HEK293T (cell line): ENCODE measurements around the gene B3GALT2.

Source experiments
- CTCF ChIA-PET: fragments of 350-600 bp; formaldehyde crosslinking; extraction: SDS; loops from one replicate; lab custom pipeline; 2021; ENCODE audit warnings: antibody characterized with exemption, inconsistent platforms; lab: Yijun Ruan, JAX
- POLR2A ChIA-PET: fragments of 350-600 bp; formaldehyde crosslinking; extraction: SDS; loops from one replicate; lab custom pipeline; 2020; ENCODE audit warnings: antibody characterized with exemption, inconsistent platforms; lab: Yijun Ruan, JAX
- DNase-seq: peaks from one replicate; pipeline ENCODE4 v3.0.0; 2012; ENCODE audit warnings: mixed read lengths; ENCODE audit errors: extremely low spot score
- ARNT ChIP-seq: fragments of 450-650 bp; IDR thresholded peaks from 2 replicates; pipeline ENCODE4 v1.6.1; 2017; ENCODE audit warnings: mild to moderate bottlenecking
- BHLHE40 ChIP-seq: fragments of 450-650 bp; IDR thresholded peaks from 2 replicates; pipeline ENCODE4 v1.6.1; 2016; ENCODE audit warnings: mild to moderate bottlenecking, moderate library complexity, borderline replicate concordance
- CTBP1 ChIP-seq: fragments of 450-650 bp; IDR thresholded peaks from 2 replicates; pipeline ENCODE4 v1.6.1; 2016; ENCODE audit warnings: borderline replicate concordance
- ELF4 ChIP-seq: fragments of 450-650 bp; IDR thresholded peaks from 2 replicates; pipeline ENCODE4 v1.6.1; 2017; ENCODE audit warnings: antibody characterized with exemption
- FOXA1 ChIP-seq: fragments of 450-650 bp; IDR thresholded peaks from 2 replicates; pipeline ENCODE4 v1.6.1; 2016; ENCODE audit warnings: mild to moderate bottlenecking
- FOXK2 ChIP-seq: fragments of 450-650 bp; IDR thresholded peaks from 2 replicates; pipeline ENCODE4 v1.6.1; 2016; ENCODE audit warnings: mild to moderate bottlenecking
- FOXM1 ChIP-seq: fragments of 450-650 bp; IDR thresholded peaks from 2 replicates; pipeline ENCODE4 v1.6.1; 2017; ENCODE audit warnings: mild to moderate bottlenecking, borderline replicate concordance
- HDGF ChIP-seq: fragments of 450-650 bp; IDR thresholded peaks from 2 replicates; pipeline ENCODE4 v1.6.1; 2017; ENCODE audit warnings: antibody characterized with exemption, borderline replicate concordance
- L3MBTL2 ChIP-seq: fragments of 450-650 bp; conservative IDR thresholded peaks from 2 replicates; pipeline ENCODE4 v1.6.1; 2016; ENCODE audit warnings: mild to moderate bottlenecking
- LEF1 ChIP-seq: fragments of 450-650 bp; IDR thresholded peaks from 2 replicates; pipeline ENCODE4 v1.6.1; 2017; ENCODE audit warnings: mild to moderate bottlenecking, borderline replicate concordance
- NFRKB ChIP-seq: fragments of 450-650 bp; IDR thresholded peaks from 2 replicates; pipeline ENCODE4 v1.6.1; 2016; ENCODE audit warnings: mild to moderate bottlenecking, moderate library complexity
- PKNOX1 ChIP-seq: fragments of 450-650 bp; IDR thresholded peaks from 2 replicates; pipeline ENCODE4 v1.6.1; 2016
- SP1 ChIP-seq: fragments of 450-650 bp; IDR thresholded peaks from 2 replicates; pipeline ENCODE4 v1.6.1; 2017
- SUZ12 ChIP-seq: fragments of 450-650 bp; IDR thresholded peaks from 2 replicates; pipeline ENCODE4 v1.6.1; 2016; ENCODE audit warnings: mild to moderate bottlenecking
- TARDBP ChIP-seq: fragments of 450-650 bp; IDR thresholded peaks from 2 replicates; pipeline ENCODE4 v1.6.1; 2016
- ZNF384 ChIP-seq: fragments of 450-650 bp; IDR thresholded peaks from 2 replicates; pipeline ENCODE4 v1.6.1; 2016

Gene B3GALT2

GRCh38 chr1:193216920-193217319 is 30.5 kb upstream of the B3GALT2 start:
- CTCF ChIA-PET = no interaction called here
- no peak for DNase-seq
- TF ChIP-seq ELF4 (no peak), HDGF (no peak), BHLHE40 (no peak), FOXM1 (no peak), FOXA1 (no peak), SP1 (no peak)
- POLR2A ChIA-PET = no interaction called here

- POLR2A ChIA-PET = no interaction called here
- CTCF ChIA-PET = no interaction called here
- no peak for TF ChIP-seq LEF1
- no peak for TF ChIP-seq SP1
- no peak for TF ChIP-seq SUZ12
- TF ChIP-seq L3MBTL2 = no peak
- no peak for TF ChIP-seq FOXK2
- TF ChIP-seq FOXM1 = no peak
- no peak for TF ChIP-seq BHLHE40
- no peak for TF ChIP-seq PKNOX1
- TF ChIP-seq CTBP1 = no peak
- no peak for DNase-seq
Observed at GRCh38 chr1:193213998-193214397, 27.6 kb upstream of the B3GALT2 start.

- CTCF ChIA-PET = no interaction called here
- DNase-seq = no peak
- POLR2A ChIA-PET = no interaction called here
- TF ChIP-seq PKNOX1 = no peak
- no peak for TF ChIP-seq FOXM1
- no peak for TF ChIP-seq HDGF
- TF ChIP-seq NFRKB = no peak
- no peak for TF ChIP-seq ARNT
- no peak for TF ChIP-seq ELF4
- TF ChIP-seq ZNF384 = no peak
Observed at GRCh38 chr1:193212637-193213036, 26.2 kb upstream of the B3GALT2 start.

GRCh38 chr1:193211539-193211938 is 25.1 kb upstream of the B3GALT2 start:
- CTCF ChIA-PET = no interaction called here
- TF ChIP-seq FOXK2 (no peak), L3MBTL2 (no peak), BHLHE40 (no peak), NFRKB (no peak), LEF1 (no peak), FOXA1 (no peak), PKNOX1 (no peak), HDGF (no peak), CTBP1 (no peak)
- no peak for DNase-seq
- POLR2A ChIA-PET = no interaction called here

GRCh38 chr1:193210996-193211395 is 24.6 kb upstream of the B3GALT2 start:
- TF ChIP-seq LEF1 (no peak), ARNT (no peak), ZNF384 (no peak), NFRKB (no peak), FOXA1 (no peak), L3MBTL2 (no peak), FOXK2 (no peak), PKNOX1 (no peak), ELF4 (no peak), HDGF (no peak), FOXM1 (no peak), SUZ12 (no peak), BHLHE40 (no peak)
- ChIA-PET CTCF (no interaction called here), POLR2A (no interaction called here)
- DNase-seq = no peak

- POLR2A ChIA-PET = no interaction called here
- TF ChIP-seq ZNF384 (no peak), CTBP1 (no peak), ELF4 (no peak), BHLHE40 (no peak), FOXM1 (no peak), TARDBP (no peak), PKNOX1 (no peak), LEF1 (no peak), NFRKB (no peak), SP1 (no peak), HDGF (no peak), SUZ12 (no peak), FOXK2 (no peak), L3MBTL2 (no peak), ARNT (no peak), FOXA1 (no peak)
- no peak for DNase-seq
- CTCF ChIA-PET = no interaction called here
Observed at GRCh38 chr1:193201021-193201420, 14.6 kb upstream of the B3GALT2 start.
